NCI-H82 treated with DMSO at 0.1 percent for 48 hours (cell line): ENCODE measurements around the gene DCLK2.
A peak's percentile ranks its signal among the peaks of the same experiment; 100 is the strongest.

Experiments used
- DNase-seq: peaks from one replicate; lab custom pipeline; 2025; ENCODE audit not compliant: unreplicated experiment; lab: John Stamatoyannopoulos, UW

The DCLK2 gene

DNA sequence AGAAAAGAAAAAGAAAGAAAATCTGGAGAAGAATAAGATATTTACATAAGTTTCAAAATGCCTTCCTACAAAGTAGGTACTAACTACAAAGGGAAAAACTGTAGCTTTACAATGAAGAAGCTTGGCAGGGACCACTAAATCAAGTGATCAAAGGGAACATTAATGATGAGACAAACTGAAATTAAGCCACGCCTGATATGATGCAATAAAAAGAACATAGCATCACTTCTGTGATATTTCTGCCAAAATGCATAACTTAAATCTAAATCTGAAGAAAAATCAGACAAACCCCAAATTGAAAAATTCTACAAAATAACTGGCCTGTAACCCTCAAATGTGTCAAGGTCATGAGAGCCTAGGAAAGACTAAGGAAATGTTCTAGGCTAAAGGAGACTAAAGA lies 8.9 kb upstream of the DCLK2 start:
- DNase-seq = no peak

DNA sequence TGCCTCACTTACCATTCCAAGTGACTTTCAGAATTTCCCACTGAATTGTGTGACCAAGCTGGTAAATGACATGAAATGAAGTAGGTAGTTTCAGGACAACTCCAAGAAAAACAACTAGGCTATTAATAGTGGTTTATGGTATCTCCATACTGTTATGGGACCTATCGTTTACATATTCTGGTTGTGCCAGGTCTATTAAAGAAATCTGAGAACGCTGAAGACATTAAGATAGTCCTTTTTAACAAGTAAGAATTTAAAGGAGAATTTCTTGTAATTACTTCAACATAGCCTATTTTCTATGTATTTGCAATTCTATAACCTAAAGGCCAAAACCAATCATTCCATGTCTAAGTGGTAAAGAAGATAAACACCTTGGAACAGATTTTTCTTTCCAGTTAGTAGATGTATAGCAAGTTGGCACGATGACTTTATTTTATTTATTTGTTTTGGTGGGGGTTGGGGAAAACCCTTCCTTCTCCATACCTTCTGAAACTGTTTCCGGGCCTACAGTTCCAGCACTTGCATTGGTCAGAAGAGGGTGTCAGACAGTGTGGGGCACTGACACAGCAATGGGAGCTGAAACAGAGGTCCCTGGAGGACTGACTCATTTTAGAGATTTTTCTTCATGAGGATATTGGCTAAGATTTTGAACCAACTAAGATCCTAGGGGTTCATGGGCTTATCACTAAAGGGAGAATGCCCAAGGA lies 7.6 kb upstream of the DCLK2 start:
- DNase-seq = no peak

DNA sequence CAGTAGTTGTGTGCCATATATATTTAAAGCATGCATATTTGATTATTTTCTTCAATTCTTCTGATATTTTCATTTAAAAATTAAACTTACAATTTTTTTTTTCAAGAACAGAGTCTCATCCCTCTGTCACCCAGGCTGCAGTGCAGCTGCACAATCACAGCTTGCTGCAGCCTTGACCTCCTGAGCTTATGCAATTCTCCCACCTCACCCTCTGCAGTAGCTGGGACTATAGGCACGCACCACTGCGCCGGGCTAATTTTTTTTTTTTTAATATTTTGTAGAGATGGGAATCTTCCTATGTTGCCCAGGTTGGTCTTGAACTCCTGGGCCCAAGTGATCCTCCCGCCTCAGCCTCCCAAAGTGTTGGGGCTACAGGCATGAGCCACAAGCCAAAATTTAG lies 5.8 kb upstream of the DCLK2 start:
- DNase-seq = no peak

DNA sequence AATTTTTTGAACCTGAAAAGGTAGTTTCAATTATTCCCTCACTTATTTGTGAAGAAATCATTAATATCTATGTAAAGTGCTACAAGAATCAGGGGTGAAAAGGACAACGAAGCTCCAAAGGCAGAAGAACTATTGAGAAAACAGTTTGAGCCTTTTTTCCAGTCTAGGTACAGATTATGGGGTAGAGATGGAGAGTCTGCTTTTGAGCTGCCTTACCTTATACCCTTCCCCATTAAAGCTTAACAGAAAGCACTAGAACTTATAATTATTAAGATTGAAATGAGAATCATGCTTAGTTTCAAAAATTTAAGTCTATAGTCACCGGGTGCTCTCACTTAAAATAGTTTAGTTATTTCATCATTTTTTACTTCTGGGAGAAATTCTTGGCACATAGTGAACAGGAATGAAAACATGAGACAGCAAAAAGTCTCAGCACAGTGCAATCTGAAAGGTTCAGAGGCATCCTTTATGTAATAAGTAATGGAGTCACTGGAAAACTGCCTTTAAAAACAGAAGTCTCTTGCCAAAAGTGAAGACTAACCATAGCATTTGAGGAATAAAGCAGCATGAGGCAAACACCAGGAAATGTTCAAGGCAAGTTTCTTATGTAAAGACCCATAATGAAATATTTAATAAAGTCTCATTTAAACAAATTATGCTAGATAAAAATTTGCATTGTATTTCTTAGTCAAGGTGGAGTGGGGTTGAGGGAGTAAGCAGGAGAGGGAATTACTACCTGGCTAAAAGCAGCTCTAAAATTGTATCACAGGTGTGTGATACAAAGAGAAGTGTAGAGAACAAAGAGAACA lies 5.1 kb upstream of the DCLK2 start:
- DNase-seq = no peak

DNA sequence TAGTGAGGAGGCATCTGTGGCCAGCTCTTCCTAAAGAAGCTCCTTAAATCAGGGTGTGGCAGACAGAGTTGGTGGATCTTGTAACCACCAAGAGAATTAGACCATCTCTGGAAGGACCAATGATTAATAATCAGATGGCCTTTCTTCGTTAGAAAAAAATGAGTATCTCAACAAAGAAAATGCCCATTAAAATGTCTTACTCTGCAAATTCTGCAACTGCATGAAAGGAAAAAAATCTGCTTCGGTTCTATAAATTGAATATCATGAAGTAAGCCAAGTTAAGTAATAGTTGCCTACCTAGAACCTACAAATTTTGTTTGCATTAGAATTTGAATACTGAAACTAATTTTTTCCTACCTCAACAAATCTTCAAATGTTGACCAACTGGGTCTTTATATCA lies 4.2 kb upstream of the DCLK2 start:
- DNase-seq = no peak

DNA sequence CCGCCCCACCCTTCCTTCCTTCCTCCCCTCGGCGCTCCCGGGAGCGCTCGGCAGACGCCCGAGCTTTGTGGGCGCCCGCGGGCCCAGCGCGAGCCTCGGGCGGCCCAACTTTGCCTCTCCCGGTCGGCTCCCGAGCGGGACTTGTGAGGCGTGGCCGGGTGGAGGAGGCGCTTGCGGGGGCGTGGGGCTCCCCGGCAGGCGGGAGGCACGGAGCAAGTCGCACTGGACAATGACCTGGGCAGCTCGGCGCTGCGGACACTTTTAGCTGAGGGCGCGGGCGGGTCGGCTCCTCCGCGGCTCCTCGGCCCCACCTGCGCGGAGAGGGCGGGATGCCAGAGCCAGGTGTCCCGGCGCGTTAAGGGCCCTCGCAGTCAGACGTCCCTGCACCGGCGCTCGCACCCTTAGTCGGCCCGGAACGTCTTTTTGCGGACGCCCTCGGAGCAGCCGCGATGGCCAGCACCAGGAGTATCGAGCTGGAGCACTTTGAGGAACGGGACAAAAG lies 385 bp downstream of the DCLK2 start:
- no peak for DNase-seq

DNA sequence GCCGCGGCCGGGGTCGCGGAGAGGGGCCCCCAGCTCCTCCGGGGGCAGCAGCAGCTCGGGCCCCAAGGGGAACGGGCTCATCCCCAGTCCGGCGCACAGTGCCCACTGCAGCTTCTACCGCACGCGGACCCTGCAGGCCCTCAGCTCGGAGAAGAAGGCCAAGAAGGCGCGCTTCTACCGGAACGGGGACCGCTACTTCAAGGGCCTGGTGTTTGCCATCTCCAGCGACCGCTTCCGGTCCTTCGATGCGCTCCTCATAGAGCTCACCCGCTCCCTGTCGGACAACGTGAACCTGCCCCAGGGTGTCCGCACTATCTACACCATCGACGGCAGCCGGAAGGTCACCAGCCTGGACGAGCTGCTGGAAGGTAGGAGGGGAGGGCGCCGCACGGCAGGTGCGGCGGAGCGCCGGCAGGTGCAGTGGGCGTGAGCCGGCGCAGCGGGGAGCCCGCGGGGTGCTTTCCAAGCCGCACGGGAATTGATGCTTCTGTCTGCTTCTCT lies 886 bp downstream of the DCLK2 start:
- no peak for DNase-seq

DNA sequence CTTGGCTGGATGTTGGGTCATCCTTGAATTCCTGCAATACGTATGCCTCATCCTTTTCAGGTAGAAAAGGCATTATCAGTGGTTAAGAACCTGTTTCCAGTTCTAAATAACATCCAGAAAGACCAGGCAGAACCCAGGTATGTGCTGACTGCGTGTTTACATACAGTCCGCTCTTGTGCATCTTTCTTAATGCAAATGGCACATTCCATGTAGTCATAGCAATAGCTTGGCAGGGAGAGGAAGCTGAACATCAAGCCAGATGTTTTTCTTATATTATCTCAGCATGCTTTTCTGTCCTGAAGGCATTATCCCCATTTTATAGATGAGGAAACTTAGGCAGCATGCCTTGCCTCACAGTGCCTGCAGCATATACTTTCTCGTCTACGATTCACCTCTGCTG lies 2.1 kb downstream of the DCLK2 start:
- no peak for DNase-seq

DNA sequence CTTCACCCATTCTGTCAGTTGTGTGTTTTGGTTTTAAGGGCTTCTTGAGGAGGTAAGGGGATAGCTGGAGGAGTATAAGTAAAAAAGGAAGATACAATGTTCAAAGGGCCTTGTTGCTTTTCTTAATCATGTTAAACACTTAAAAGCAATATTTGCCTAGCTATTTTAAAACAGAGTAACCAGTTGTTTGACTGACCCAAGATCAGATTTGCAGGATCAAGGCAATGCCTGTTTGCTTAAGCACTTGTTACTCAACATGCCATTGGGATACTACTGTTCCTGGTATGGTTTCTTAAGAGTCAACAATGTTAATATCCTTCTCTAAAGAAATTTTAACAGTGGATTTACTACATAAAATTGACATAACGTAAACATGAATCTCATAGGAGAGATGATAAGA lies 2.6 kb downstream of the DCLK2 start:
- DNase-seq = no peak

DNA sequence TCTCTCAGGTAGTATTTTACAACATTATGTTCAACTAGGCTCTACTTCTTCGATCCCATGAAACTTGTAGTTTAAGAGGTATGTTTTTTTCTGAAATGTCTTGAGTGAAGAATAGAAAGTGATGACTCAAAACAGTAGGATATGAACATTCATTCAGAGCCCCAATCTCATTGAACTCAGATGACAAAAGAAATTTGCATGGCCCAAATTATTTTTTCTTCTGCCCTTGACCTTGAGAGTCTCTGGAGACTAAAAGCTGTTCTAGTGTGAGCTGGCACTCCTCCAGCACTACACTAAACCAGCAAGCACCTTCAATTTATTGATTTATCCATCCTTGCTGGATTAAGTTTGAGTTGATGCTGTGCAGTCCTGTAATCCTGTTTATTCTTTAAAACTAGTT lies 4.0 kb downstream of the DCLK2 start:
- peak; percentile 37 for DNase-seq

DNA sequence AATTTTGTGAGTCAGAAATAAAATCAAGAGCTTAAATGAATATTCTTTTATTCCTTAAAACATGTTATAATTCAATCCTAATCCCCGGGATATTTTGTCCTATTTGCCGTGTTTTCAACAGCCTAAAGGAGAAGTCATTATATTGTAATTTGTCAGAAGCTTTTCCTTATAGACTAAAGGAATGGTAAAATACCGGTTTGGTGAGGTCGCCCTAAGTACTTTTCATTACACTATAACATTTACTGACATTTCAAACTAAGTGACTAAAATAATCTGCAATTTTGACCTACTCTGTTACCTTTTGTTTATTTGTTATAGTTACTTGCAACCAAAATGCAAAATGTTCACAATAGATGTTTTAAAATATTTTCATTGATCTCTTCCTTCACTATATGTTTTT lies 8.8 kb downstream of the DCLK2 start:
- DNase-seq = no peak

DNA sequence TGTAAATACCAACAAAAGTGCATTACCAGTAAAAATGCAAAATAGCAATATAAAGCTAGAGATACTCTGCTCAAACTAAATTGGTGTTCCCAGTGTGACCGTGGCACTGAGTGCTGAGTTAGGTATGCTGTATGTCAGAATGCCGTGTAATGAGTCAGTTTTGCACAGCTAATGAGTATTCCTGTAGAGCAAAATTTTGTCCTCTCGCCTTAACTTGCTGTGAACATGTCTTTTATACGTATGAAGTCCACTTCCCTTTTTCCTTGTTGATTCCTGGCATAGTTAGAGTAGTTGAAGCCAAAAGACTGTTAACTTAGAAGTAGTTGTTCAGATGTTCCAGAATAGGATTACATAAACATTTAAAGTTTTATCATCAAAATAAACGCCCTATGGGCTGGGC lies 11.5 kb downstream of the DCLK2 start:
- DNase-seq = no peak

DNA sequence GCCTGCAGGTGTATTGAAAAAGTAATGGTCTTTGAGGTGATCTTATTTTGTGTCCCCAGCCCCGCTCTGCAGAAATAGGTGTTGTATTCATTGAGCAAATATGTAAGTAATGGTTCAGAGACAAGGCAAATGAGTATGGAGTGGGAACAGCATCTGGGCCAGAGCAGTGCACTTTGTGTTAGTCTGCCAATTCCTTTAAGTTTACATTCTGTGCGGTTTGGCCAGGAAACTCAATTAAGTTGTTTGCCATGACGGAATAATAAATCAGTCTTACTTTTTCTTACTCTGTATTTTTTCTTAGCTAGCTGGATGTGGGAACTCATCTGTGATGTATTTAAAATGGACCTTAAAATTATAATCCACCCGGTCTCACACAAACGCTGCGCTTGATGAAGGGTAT lies 12.6 kb downstream of the DCLK2 start:
- DNase-seq = no peak

DNA sequence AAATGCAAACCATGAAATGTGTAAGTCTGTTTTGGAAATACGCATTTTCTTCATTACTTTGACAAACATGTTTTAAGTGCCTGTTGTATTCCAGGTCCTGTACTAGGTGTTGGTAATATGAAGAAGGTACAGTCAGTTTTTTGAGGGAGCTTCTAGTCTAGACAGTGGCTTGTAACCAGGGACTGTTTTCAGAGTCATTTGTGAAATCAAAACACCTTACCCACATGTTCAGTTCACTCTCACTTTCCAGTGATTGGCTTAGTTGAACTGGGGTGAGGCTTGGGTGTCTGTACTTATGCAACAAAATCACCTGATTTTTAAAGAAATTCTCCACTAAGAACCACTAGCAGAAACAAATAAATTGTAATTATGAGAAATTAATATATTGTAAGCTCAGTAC lies 16.4 kb downstream of the DCLK2 start:
- DNase-seq = no peak

DNA sequence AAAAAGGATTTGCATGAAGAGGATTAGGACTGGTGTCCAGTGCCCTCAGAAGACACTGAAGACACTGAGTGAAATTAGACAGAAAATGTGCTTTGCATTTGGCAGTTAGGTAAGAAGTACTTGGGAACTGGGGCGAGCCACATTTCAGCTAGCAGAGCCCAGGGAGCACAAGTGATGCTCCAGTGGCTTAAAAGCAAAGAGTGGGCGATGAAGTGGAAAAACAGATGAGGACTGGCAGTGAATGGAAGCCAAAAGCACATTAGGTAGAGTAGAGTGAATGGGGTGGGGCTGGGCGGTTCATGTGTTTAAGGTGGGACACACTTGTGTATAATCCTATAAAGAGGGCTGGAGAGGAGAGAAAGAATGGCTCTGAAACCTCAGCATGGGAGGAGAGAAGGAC lies 18.4 kb downstream of the DCLK2 start:
- DNase-seq = peak; percentile 4

DNA sequence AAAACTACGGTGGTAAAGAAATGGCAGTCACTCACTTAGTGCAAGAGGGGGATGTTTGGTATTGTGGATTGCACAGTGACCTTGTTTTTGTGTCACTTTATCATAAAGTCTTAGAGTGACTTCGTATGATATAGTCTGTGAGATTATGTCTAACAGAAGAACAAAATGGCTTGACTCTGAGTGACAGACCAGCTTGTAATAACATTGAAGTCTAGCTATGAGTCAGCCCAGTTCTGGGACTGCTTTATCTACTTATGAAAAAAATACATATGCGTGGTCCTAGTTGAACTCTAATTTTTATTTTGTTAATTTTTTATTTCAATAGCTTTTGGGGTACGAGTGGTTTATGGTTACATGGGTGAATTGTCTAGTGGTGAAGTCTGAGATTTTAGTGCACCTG lies 20.0 kb downstream of the DCLK2 start:
- DNase-seq = no peak

DNA sequence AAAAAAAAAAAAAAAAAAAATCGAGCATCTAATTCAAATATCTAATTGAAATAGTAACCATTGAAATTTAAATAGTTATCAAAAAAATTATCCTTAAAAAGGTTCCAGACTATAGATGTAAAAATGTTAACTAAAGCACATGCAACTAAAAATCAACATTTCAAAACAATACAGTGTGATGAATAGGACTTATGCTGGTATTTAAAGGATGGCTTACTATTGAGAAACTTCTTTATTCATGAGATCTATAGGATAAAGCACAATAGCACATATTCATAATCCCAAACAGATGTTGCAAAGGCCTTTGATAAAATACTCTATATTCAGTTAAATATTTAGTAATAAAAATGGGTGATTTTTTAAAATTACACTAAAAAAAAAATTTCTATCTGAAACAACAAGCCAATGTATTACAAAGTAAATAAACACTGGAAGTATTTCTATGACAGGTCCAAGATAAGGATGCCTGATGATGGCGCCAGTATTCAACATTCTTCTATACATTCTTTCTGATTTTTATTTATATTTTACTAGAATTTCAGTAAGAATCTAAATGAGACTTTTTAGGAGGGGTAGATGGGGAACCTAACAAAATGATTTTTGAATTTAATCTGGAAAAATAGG lies 26.3 kb downstream of the DCLK2 start:
- no peak for DNase-seq

DNA sequence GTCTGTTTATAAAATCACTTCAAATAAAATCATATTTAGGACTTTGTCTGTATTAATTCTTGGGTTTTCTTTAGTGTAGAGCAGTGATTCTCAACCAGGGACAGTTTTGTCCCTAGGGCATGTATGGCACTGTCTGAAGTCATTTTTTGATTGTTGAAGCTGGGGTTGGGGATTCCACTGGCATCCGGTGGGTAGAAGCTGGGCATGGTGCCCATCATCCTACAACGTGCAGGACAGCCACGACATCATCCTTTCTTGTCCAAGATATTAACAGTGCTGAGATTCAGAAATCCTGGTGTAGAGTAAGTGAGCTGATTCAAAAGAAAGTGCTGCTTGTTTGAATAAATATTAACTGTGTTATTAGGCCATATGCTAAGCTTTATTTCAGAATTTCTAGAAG lies 28.6 kb downstream of the DCLK2 start:
- DNase-seq = no peak

DNA sequence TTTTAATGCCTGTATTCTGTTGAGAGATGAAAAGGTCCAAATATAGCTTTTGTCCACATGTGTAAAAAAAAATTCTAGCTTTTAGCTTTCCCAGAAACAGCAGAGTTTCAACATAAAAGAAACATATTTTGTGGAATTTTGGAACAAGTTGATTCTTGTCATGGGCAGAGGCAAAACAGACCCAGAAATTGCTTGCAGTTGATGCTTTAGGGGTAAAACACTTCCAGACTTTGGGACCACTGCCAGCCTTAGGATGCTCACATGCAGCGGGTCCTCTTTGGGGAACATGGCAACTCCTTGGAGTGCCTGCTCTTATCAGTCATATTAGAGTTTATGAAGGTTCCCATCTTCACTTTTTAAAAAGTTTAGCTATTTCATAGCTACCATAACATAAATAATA lies 30.4 kb downstream of the DCLK2 start:
- DNase-seq = no peak

DNA sequence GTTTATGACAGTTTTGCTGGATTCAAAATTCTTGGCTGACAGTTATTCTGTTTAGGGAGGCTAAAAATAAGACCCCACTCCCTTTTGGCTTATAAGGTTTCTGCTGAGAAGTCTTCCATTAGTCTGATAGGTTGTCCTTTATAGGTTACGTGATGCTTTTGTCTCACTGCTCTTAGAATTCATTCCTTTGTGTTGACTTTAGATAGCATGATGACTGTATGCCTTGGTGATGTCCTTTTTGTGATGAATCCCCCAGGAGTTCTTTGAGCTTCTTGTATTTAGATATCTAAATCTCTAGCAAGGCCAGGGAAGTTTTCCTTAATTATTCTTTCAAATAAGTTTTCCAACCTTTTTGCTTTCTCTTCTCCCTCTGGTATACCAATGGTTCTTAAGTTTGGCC lies 36.4 kb downstream of the DCLK2 start:
- DNase-seq = no peak

DNA sequence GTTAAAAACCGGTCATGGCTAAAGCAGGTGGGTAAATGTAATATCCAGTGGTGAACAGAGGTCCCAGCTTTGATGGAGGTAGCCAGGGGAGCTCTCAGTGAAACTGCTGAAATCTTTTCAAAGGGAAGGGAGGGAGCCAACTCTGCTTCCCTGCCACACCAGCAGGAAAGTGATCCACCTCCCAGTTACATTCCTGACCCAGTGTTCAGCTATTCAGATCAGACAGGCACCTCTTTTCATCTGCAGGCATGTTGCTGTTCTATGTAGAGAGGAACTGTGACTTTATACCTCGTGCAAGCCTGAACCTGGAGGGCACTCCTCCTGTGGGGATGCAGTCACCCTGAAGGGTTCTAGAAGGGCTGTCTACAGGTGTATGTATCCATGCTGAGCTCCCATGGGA lies 37.6 kb downstream of the DCLK2 start:
- DNase-seq = no peak

DNA sequence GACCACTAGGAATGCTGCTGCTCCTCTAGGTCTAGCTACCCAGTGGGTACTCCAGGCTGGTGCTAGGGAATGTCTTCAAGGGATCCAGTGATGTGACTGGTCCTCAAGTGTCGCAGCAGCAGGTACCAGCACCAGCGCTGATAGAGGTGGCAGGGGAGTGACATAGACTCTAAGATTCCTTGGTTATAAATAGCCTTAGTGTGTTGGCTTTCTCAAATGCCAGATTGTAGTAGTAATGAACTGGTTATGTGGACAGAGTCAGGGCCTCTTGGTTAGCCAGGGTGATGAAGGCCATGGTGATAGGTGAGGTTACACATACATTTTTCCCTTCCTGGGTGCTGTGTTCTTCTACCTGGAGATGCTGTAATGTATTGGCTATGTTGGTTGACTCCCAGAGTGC lies 38.3 kb downstream of the DCLK2 start:
- no peak for DNase-seq
